NB4 (cell line): ENCODE results near the gene PTGES2.

Experiments
- DNase-seq: peaks from one replicate; pipeline ENCODE4 v3.0.0; 2010; ENCODE audit warnings: low read depth
- H3K4me3 ChIP-seq: one replicate; pipeline ENCODE4 v1.5.1; 2011; ENCODE audit warnings: mild to moderate bottlenecking, low read depth, low read length, moderate library complexity
- MYC ChIP-seq: IDR thresholded peaks from 2 replicates; pipeline ENCODE4 v1.6.1; 2011; ENCODE audit warnings: low read depth, low read length
- POLR2A ChIP-seq: IDR thresholded peaks from 2 replicates; pipeline ENCODE4 v1.6.1; 2011; ENCODE audit warnings: mild to moderate bottlenecking; ENCODE audit not compliant: insufficient read length; ENCODE audit errors: extremely low read depth
- TF ChIP-seq, protein P1 (sequence below): IDR thresholded peaks from one replicate; pipeline ENCODE4 v1.5.1; 2012; ENCODE audit warnings: low read depth, low read length
- TF ChIP-seq, protein P2 (sequence below): IDR thresholded peaks from 2 replicates; pipeline ENCODE4 v1.6.1; 2011; ENCODE audit warnings: low read depth, low read length

The PTGES2 gene

DNA sequence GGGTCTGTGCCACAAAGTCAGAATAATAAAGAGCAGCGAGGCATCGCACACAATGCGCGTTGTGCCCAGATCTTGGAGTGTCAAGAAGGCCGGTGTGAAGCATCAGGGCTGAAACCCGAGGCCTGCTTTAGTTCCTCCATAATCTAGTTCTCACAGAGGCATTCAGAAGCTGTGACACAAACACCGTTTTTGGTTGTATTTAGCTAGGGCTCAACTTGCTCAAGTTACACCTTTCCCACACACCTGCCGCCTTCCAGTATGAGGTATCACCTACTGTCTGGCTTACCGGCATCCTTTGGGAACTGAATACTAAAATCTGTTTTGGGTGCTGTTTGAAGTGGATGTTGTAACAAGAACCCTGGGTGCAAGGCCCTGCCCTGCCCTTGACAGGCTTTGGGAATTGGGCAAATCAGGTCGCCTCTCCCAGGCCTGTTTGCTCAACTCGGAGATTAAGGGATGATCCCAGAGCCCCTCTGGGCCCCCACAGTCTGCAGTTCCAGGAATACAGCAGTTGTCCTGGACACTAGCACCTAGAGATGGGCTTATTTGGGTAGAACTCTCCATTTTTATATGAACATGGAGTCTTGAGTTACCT lies 32.5 kb downstream of the PTGES2 start:
- H3K4me3 ChIP-seq = no peak overlapping the region
- TF ChIP-seq, protein P1, sequence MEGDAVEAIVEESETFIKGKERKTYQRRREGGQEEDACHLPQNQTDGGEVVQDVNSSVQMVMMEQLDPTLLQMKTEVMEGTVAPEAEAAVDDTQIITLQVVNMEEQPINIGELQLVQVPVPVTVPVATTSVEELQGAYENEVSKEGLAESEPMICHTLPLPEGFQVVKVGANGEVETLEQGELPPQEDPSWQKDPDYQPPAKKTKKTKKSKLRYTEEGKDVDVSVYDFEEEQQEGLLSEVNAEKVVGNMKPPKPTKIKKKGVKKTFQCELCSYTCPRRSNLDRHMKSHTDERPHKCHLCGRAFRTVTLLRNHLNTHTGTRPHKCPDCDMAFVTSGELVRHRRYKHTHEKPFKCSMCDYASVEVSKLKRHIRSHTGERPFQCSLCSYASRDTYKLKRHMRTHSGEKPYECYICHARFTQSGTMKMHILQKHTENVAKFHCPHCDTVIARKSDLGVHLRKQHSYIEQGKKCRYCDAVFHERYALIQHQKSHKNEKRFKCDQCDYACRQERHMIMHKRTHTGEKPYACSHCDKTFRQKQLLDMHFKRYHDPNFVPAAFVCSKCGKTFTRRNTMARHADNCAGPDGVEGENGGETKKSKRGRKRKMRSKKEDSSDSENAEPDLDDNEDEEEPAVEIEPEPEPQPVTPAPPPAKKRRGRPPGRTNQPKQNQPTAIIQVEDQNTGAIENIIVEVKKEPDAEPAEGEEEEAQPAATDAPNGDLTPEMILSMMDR = no peak
- no peak for TF ChIP-seq MYC
- TF ChIP-seq, protein P2, sequence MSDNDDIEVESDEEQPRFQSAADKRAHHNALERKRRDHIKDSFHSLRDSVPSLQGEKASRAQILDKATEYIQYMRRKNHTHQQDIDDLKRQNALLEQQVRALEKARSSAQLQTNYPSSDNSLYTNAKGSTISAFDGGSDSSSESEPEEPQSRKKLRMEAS = no peak
- DNase-seq = no peak

DNA sequence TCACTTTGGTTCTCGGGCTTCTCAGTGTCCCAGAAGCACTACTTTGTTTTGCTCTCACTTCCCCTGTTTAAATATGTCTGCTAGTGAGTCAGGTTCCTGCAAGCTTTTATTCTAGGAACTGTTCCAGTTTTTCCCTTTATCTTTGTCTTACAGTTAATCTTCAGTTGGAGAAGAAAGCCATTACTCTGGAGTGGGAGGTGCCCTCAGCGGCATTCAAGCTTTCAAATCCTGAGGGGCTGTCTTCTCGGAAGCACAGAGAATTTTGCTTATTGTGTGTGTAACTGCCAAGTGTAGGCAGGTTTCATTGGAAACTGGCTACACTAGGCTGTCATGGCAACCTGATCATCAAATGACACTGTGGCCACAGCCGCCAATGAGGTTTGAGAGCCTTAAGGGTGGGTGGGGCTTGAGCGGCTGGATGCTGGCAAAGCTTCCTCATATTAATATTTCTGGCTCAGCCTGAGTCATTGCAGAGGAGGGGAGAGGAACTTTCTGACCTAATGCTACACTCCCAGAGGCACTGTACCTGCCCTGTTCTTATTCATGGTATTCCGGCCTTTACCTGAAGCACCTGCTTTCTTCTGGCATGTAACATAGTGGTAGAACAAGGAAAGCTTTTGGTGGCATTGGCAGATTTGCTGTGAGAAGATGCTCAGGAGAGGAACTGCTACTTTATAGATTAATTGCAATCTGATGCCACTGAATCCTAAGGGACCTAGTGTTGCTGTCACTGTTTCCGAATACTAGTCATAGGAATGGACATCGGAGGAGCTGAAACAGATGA lies 33.2 kb downstream of the PTGES2 start:
- DNase-seq = peak; percentile 88
- TF ChIP-seq MYC = no peak
- TF ChIP-seq, protein P1 = no peak
- no peak for TF ChIP-seq POLR2A
- TF ChIP-seq, protein P2 = peak; percentile 31; the same call in 1 of the 2 replicates
- no peak overlapping the region for H3K4me3 ChIP-seq

DNA sequence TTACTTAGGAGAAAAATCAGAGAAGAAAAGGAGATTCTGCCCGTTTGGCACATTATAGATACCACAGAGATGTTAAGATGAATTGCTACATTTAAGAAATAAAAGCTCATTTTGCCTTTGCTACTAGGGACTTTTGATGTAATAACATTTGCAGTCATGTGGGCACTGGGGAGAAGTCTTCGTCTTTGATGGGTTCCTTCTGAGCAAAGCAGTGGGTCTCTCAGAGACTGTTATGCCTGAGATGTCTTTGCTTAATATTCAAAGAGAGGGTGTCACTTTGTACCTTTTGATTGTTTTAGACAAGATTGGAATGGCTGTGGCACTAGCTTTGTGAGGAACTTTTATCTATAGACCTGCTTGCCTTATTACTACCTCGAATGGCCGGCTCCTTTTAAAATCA lies 34.5 kb downstream of the PTGES2 start:
- TF ChIP-seq, protein P1 = no peak
- TF ChIP-seq POLR2A (no peak), MYC (no peak)
- TF ChIP-seq, protein P2 = no peak
- no peak for DNase-seq
- no peak overlapping the region for H3K4me3 ChIP-seq

DNA sequence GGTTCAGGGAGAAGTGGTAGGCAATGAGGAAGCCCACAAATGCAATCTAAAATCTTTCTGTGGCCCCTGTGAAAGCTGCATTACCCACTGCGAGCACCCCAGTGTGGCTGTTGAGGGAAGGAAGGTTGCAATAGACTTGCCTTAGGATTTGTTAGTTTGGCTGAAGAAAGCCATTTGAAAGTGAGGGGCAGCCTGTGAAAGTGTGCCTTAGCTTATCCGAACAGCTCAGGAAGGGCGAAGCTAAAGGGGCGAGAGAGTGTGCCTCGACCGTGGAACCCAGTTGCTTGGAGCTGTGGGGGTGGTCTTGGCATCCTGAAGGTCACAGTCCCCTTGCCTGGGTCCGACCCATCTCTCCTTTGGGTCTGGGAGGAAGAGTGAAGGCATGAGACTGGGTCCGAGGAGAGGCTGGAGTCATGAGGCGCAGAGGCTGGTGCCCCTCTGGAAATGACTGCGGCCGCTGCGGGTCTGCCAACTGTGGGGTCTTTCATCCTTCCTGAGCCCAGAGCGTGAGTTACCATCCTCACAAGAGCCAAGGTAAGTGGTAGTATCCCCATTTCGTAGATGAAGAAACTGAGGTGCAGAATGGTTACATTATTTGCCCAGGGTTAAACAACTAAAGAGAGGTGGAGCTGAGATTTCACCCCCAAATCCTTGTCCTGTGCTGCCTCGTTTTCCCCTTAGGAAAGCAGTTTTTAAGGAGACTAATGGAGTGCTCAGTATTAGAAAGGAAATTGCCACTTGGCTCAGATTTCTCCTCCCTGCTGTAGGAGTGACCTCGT lies 35.1 kb downstream of the PTGES2 start:
- TF ChIP-seq POLR2A (no peak), MYC (no peak)
- TF ChIP-seq, protein P1 = no peak
- TF ChIP-seq, protein P2 = no peak
- no peak for DNase-seq
- H3K4me3 ChIP-seq = no peak overlapping the region

DNA sequence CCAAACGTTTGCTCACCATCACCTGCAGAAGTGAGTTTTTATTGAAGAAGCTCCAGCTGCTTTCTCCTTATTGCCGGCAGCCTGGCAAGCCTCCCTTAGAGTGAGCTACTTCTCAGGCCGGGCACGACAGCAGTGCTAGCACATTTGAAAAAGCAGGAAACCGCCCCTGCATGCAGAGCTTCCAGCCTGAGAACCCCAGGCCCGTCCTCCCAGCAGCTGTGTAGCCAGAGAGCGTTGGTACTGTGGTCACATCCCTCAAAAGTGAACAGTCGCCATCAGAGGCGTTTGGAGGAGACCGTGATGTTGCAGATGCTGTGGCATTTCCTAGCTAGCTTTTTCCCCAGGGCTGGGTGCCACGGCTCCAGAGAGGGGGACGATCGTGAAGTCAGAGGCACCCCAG lies 36.0 kb downstream of the PTGES2 start:
- H3K4me3 ChIP-seq = no peak overlapping the region
- no peak for TF ChIP-seq POLR2A
- TF ChIP-seq MYC = no peak
- TF ChIP-seq, protein P1 = no peak
- TF ChIP-seq, protein P2 = no peak
- DNase-seq = no peak
